Breast epithelium (tissue), 3 donors: Measurements from ENCODE around the gene KRT12.

ENCODE experiments used
- CTCF ChIP-seq, 3 donors: fragments of 450-650 bp; IDR thresholded peaks; one replicate each; pipeline ENCODE4 v1.5.1; 2016 to 2017; ENCODE audit warnings: antibody characterized with exemption in 3 of 3, mild to moderate bottlenecking in 3 of 3, moderate library complexity in 3 of 3
- POLR2AphosphoS5 ChIP-seq, 3 donors: sonication (generic); formaldehyde crosslinking; IDR thresholded peaks; one replicate each; pipeline ENCODE4 v1.6.1; 2017; ENCODE audit warnings: antibody characterized with exemption in 3 of 3

GRCh38 chr17:40862985-40863733, 3.9 kb downstream of the KRT12 start:
- no peak for TF ChIP-seq POLR2AphosphoS5 (IDR thresholded peaks at IDR 0.05)
- no peak for TF ChIP-seq CTCF (IDR thresholded peaks at IDR 0.05)
